GM12873 (cell line): Measurements from ENCODE around the gene ARHGEF17.

Source experiments
- TF ChIP-seq, protein P1 (sequence below): IDR thresholded peaks from 2 replicates; pipeline ENCODE4 v1.5.1; 2012; ENCODE audit warnings: low read depth, mild to moderate bottlenecking, moderate library complexity, low read length, control low read depth; ENCODE audit not compliant: insufficient read depth; ENCODE audit errors: missing control alignments

ARHGEF17 gene

DNA sequence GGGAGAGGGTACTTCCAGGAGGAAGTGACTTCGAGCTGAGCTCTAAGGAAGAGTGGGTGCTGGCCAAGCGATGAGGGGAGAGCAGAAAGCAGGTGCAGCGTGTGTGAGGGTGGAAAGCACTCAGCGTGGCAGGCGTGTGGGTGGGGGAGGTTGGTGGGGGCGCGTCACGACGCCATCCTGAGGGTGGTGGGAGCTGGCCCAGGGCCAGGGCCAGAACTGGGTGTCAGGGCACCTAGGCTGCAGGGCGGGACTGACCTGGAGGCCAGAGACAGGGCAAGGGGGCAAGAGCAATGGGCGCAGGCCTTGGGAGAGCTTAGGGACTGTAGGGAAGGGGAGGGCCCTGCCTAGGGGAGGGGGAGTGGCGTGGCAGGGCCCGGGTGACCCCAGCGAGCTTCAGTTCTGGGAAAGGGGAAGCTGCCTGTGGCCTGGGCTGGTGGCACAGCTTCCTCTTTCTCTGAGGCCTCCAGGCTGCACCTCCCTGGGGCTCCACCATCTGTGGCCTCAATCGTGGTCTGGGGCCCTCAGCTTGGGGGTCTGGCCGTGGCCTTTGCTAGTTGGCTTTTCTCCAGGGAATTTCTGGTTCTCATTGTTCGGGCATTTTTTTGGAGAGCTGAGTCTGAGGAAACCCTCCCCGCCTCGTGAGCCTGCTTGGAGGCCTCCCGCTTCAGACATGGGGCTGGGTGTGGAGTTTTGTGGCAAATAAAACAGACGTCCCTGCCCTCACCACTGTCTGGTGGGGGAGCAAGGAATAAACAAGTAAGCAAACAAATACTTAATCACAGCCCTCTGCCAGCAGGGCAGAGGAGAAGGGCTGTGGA, 77.0 kb downstream of the ARHGEF17 start:
- TF ChIP-seq, protein P1, sequence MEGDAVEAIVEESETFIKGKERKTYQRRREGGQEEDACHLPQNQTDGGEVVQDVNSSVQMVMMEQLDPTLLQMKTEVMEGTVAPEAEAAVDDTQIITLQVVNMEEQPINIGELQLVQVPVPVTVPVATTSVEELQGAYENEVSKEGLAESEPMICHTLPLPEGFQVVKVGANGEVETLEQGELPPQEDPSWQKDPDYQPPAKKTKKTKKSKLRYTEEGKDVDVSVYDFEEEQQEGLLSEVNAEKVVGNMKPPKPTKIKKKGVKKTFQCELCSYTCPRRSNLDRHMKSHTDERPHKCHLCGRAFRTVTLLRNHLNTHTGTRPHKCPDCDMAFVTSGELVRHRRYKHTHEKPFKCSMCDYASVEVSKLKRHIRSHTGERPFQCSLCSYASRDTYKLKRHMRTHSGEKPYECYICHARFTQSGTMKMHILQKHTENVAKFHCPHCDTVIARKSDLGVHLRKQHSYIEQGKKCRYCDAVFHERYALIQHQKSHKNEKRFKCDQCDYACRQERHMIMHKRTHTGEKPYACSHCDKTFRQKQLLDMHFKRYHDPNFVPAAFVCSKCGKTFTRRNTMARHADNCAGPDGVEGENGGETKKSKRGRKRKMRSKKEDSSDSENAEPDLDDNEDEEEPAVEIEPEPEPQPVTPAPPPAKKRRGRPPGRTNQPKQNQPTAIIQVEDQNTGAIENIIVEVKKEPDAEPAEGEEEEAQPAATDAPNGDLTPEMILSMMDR, result no peak

DNA sequence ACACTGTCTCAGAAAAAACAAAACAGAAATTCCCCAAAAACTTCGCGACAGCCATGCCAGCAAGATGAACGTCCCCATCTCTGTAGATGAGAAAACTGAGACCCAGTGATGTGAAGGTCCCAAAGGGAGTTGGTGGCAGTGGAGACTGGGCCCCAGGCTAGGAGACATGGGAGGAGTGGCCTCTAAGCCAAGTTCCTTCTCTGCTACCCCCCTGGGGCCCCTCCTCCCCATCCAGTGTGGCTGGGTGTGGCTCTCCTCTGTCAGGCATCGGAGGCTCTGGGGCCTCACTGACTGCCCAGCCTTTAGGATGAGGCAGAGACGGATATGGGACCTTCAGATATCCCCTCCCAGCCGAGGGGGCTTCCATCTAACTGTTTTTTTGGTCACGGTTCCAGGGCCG, 77.9 kb downstream of the ARHGEF17 start:
- TF ChIP-seq, protein P1, result peak; percentile 1

DNA sequence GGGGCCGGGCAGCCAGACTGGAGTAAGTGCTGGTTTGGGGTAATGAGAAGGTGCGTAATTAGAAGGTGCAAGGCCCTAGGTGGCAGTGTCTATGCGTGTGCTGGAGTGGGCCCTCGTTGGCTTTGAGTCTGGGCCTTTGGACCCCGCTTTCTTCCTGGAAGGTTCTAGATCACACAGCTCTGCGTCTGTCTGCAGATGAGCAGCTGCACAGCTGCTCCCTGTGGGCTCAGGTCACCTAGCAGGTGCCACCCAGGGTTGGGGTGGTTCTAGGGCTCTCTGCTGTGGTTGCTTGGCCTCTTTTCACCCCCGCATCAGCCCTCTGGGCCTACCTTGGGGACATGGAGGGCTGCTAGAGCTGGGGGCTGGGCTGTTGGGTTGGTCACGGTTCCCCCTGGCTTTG, 78.5 kb downstream of the ARHGEF17 start:
- TF ChIP-seq, protein P1, result no peak

DNA sequence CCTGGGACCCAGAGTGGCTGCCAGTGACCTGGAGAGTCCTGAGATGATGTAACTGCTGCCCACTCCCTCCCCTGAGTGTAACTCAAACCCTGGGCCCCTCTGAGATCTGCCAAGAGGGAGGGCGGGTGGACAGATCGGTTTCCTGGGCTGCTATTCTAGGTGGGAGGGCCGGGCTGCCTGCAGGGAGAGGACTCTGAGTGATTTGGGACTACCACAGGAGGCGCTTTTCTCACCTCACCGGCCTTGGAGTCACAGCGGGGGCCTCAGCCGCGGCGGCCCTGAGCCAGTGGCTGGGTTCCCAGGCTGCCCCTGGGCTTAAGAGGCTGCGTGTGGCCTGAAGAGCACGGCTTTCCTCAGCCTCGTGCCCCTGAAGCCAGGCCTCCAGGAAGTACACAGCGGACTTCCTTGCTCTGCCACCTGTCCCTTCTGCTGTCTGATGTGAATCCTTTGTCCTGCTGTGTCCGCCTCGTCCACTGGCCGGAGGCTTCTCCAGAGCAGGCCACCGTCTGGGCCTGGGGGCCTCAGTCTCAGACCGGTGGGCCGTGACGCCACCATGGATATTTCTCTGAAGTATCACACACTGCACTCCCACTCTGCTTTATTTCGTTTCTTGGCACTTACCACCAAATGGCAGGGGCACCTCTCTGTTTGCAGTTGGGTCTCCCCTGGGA, 79.7 kb downstream of the ARHGEF17 start:
- TF ChIP-seq, protein P1, result peak; percentile 20

DNA sequence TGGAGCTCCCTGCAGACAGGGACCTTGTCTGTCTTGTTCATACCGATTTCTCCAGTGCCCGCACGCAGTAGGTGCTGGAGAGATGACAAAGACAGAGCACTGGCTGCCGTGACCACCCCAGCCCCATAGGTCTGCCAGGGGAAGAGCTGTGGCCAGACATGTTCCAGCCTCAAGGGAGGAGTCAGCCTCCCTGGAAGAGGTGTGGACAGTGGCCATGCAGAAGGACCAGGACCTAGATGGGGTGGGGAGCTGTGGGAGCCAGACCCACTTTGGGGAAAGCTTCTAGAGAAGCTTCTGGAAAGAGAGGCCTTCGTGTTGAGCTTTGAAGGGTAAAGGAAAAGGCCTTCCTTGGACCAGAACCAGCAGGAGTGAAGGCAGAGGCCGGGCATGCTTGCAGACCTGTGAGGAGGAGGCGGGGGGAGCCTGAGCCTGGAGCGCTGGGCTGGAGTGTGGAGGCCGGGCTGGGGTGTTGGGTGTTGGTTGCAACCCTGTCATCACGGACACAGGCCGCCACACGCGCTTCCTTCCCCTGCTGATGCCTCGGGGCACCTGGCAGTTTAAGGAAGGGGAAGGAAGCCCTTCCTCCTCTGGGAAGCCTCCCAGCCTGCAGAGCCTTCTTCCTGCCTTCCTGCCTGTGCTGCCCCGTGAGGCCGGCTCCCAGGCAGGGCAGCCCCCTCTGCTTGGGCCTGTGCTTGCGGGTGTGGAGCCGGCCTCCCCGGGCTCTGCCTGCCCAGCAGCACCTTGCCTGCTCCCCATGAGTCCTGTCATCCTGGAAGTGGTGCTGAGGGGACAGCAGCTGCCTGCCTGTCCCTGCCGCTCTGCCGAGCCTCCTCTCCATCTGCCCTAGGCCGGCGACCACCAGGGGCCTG, 80.4 kb downstream of the ARHGEF17 start:
- TF ChIP-seq, protein P1, result no peak

DNA sequence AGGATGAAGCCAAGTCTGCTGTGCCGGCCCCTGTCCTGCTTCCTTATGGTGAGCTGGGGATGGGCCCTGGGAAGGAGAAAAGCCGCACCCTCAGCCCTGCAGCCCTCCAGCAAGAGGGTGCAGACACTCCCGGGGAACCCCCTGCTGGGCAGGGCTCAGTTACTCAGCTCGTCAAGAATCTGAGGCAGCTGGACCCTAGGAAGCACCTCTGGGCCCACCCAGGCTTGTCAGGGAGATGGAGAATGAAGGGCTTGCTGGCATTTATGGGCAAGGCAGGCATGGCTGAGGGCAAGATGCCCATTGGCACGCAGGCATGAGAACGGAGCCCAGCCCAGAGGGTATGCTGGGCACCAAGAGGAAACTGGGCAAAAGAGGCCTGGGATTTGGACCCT, 81.1 kb downstream of the ARHGEF17 start:
- TF ChIP-seq, protein P1, result no peak

DNA sequence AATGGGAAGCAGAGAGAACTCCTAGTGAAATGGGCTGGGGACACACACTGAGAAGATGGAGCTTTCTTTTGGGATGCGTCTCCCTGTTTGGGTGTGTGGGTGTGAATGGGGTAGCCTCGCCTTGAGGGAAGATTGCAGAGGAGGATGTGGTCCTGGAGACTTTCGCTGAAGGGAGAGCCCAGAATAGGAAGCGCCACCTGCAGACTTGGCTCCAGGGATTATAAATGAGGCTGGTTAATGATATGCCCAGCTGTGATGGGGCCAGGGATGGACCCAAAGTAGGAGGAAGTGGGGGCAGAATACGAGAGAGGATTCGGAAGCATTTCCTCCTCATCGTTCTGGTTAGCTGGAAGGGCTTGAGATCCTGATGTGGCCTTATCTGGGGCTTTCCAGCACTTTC, 81.8 kb downstream of the ARHGEF17 start:
- TF ChIP-seq, protein P1, result no peak
